HCT116 (cell line): ENCODE measurements around the gene ETFA. TPM values are rescaled to one million over a fixed set of nuclear protein-coding genes. Genes with fewer than 3 reads are reported as not detected.

Experiments
- ATAC-seq: fragments of 200-7000 bp; cut with Tn5 transposase; 2 replicates; pipeline ENCODE4 v1.9.1; 2020; ENCODE audit warnings: mild to moderate bottlenecking, moderate library complexity
- BruUV-seq: library from RNA; stranded (reverse); fragments of 400-500 nt; replicated peaks from 2 replicates; lab custom pipeline; 2021; lab: Mats Ljungman, UMichigan
- CTCF ChIA-PET: fragments of 300-600 bp; sonication (Branson Sonifier 250); formaldehyde crosslinking; loops from one replicate; lab custom pipeline; 2021; ENCODE audit warnings: antibody characterized with exemption; lab: Charles Lee
- POLR2A ChIA-PET: fragments of 300-600, 350-600 bp; sonication (Branson Sonifier 250); formaldehyde crosslinking; loops from one replicate; lab custom pipeline; 2021; ENCODE audit warnings: antibody characterized with exemption; lab: Charles Lee
- RAD21 ChIA-PET, 2 experiments: fragments of 300-600 bp; sonication (Branson Sonifier 250); formaldehyde crosslinking; loops; one replicate each; lab custom pipeline; 2023; ENCODE audit warnings: low total read pairs in 2 of 2; ENCODE audit not compliant: uncharacterized antibody in 2 of 2, unreplicated experiment in 2 of 2, low non-redundant PET in 1 of 2; lab: Charles Lee
- DNase-seq: peaks from one replicate; pipeline ENCODE4 v3.0.0-alpha.2; 2010; ENCODE audit warnings: low read depth, low spot score
- H2AFZ ChIP-seq: fragments of 200-600 bp; shearing (Covaris generic), sonication (generic); 2 replicates; pipeline ENCODE4 v1.6.1; 2017; ENCODE audit warnings: low read depth, mixed run types, mixed read lengths, antibody characterized with exemption, low read length; ENCODE audit not compliant: poor library complexity, severe bottlenecking
- H3K27ac ChIP-seq: 2 replicates; pipeline ENCODE4 v1.5.1; 2012; ENCODE audit warnings: low read depth, low read length
- H3K27me3 ChIP-seq: fragments of 200-600 bp; sonication (generic); 2 replicates; pipeline ENCODE4 v1.6.1; 2016; ENCODE audit warnings: mixed run types, low read length, mixed read lengths; ENCODE audit not compliant: insufficient read depth
- H3K36me3 ChIP-seq, 2 experiments: fragments of 200-500 bp in 1 of 2; fragments of 200-600 bp in 1 of 2; sonication (Bioruptor generic) in 1 of 2; sonication (generic) in 1 of 2; 2 replicates each; pipeline versions ENCODE4 v1.5.1 to v1.6.1; 2014 to 2016; ENCODE audit warnings: low read length in 2 of 2, inconsistent platforms in 1 of 2, mixed read lengths in 1 of 2, mixed run types in 1 of 2; ENCODE audit not compliant: insufficient read depth in 2 of 2, control insufficient read depth in 1 of 2
- H3K4me1 ChIP-seq, 2 experiments: fragments of 200-600 bp in 1 of 2; sonication (generic) in 1 of 2; 2 replicates each; pipeline versions ENCODE4 v1.5.1 to v1.6.1; 2012 to 2017; ENCODE audit warnings: low read length in 2 of 2, inconsistent platforms in 1 of 2, mild to moderate bottlenecking in 1 of 2, mixed read lengths in 1 of 2, mixed run types in 1 of 2, moderate library complexity in 1 of 2; ENCODE audit not compliant: insufficient read depth in 2 of 2, control insufficient read depth in 1 of 2
- H3K4me2 ChIP-seq: fragments of 200-600 bp; sonication (generic); 2 replicates; pipeline ENCODE4 v1.6.1; 2017; ENCODE audit warnings: mixed run types, low read length, mixed read lengths
- H3K4me3 ChIP-seq, 2 experiments: fragments of 200-600 bp in 1 of 2; sonication (generic) in 1 of 2; replicated peaks in 1 of 2; 2 replicates each; pipeline ENCODE4 v1.5.1; 2011 to 2016; ENCODE audit warnings: low read length in 2 of 2, control low read depth in 1 of 2, low read depth in 1 of 2, mild to moderate bottlenecking in 1 of 2, mixed read lengths in 1 of 2, mixed run types in 1 of 2
- H3K79me2 ChIP-seq: fragments of 200-600 bp; sonication (generic); 2 replicates; pipeline ENCODE4 v1.6.1; 2017; ENCODE audit warnings: mild to moderate bottlenecking, mixed run types, low read length, moderate library complexity, mixed read lengths; ENCODE audit not compliant: insufficient read depth
- H3K9ac ChIP-seq: fragments of 200-600 bp; sonication (generic); 2 replicates; pipeline ENCODE4 v1.6.1; 2016; ENCODE audit warnings: low read length, mixed read lengths
- H3K9me2 ChIP-seq: fragments of 200-600 bp; sonication (generic), shearing (Covaris generic); 2 replicates; pipeline ENCODE4 v1.6.1; 2017; ENCODE audit warnings: mixed run types, mild to moderate bottlenecking, moderate library complexity; ENCODE audit not compliant: insufficient read depth
- H3K9me3 ChIP-seq, 2 experiments: fragments of 200-500 bp in 1 of 2; fragments of 200-600 bp in 1 of 2; sonication (Bioruptor generic) in 1 of 2; sonication (generic) in 1 of 2; 2 replicates each; pipeline ENCODE4 v1.6.1; 2014 to 2017; ENCODE audit warnings: low read length in 2 of 2, mixed read lengths in 2 of 2, inconsistent platforms in 1 of 2, low read depth in 1 of 2, mild to moderate bottlenecking in 1 of 2, mixed run types in 1 of 2, moderate library complexity in 1 of 2; ENCODE audit not compliant: control insufficient read depth in 1 of 2, insufficient read depth in 1 of 2
- H4K20me1 ChIP-seq: fragments of 200-600 bp; sonication (generic), shearing (Covaris generic); 2 replicates; pipeline ENCODE4 v1.6.1; 2017; ENCODE audit warnings: mixed run types, mild to moderate bottlenecking, moderate library complexity; ENCODE audit not compliant: insufficient read depth
- FOSL1 ChIP-seq: IDR thresholded peaks from 2 replicates; pipeline ENCODE4 v1.6.1; 2012; ENCODE audit warnings: low read depth
- POLR2AphosphoS5 ChIP-seq: IDR thresholded peaks from 2 replicates; pipeline ENCODE4 v1.6.1; 2011; ENCODE audit warnings: mild to moderate bottlenecking, low read depth, low read length, moderate library complexity
- RAD21 ChIP-seq: IDR thresholded peaks from 2 replicates; pipeline ENCODE4 v1.6.1; 2012; ENCODE audit warnings: low read depth, mild to moderate bottlenecking
- SRF ChIP-seq: IDR thresholded peaks from 2 replicates; pipeline ENCODE4 v1.6.1; 2012; ENCODE audit warnings: low read depth
- YY1 ChIP-seq: IDR thresholded peaks from 2 replicates; pipeline ENCODE4 v1.6.1; 2011; ENCODE audit warnings: low read length, low read depth, moderate library complexity, mild to moderate bottlenecking; ENCODE audit not compliant: insufficient replicate concordance; ENCODE audit errors: extremely low read depth
- ZNF274 ChIP-seq: fragments of 200-500 bp; sonication (Bioruptor generic); IDR thresholded peaks from 2 replicates; pipeline ENCODE4 v1.6.1; 2014; ENCODE audit warnings: mild to moderate bottlenecking, low read depth, low read length, inconsistent platforms
- intact Hi-C: fragments of 100-400 bp; cut with micrococcal nuclease; formaldehyde crosslinking; loops from 2 replicates; pipeline ENCODE4 v1.10.0; 2022
- total RNA-seq: library from RNA; stranded (reverse); gene quantifications from one replicate; pipeline ENCODE4 v1.2.1, GENCODE V29; 2021; ENCODE audit not compliant: unreplicated experiment

ETFA gene
- total RNA-seq, 1 experiment from 2014 or later = 144 TPM

DNA sequence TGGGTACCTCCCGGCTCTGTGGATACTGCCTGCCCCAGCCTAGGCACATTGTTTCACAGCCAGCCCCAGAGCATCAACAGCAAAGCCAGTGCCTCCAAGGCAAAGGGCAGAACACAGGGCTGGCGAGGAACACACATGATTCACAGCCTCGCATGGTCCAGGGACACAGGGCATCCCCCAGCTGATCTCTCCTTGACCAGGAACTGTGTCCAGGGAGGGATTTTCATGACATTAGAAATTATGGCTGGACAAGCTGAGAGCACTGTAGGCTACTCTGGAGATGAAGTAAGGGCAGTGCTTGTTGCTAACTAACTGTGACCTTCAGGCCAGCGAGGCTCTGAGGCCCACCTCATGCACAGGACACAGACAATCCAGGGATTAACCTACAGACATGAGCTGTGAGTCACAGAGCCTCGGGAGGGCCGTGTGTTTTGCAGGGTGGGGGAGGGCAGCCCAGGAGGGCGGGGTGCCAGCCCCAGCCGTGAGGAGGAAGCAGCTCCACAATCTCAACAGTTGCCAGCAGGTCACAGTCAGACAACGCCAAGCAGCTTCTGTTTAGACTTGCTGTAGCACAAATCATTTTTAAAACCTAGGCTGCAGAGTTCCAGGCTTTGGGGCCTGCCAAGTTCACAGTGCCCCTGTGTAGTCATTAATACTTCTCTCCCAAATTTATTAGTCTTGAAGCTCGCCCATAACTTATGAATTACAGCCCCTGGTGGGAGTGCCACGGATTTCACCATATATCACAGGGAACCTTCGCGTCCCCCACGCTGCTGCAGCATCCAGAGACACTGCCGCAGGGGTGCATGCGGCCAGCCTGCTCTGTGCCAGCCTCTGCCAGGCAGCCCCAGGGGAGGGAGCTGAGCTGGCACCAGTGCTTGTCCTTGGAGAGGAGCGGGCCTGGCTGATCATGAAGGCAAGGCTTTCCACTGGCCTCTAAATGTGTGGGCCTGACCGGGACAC lies 114.7 kb downstream of the ETFA start:
- intact Hi-C loops = no loop called here
- ChIA-PET CTCF (interaction anchor here (0.8 to 1.5 kb wide), 4 partner anchors 11 to 134 kb away, joined by 4 to 13 read pairs (median 4); no protein-coding TSS in a partner anchor), POLR2A (interaction anchor here (1.0 kb wide), 1 partner anchor 140 kb away, joined by 8 read pairs; the partner anchor contains the start of gene ISL2), RAD21 (interaction anchor here in 1 of 2 experiments (0.6 kb wide), 1 partner anchor 108 kb away, joined by 4 read pairs; no protein-coding TSS in a partner anchor)
- peaks cover 52 to 59% of the 10 kb centered on the region in 2 experiments for H3K4me1 ChIP-seq
- TF ChIP-seq SRF (no peak), POLR2AphosphoS5 (peak; percentile 44), RAD21 (no peak), FOSL1 (no peak), ZNF274 (no peak), YY1 (no peak)
- no peaks in the 10 kb centered on the region for H4K20me1 ChIP-seq
- H3K4me2 ChIP-seq = peak overlapping the region; percentile 77
- peak overlapping the region; percentile 62 for H3K27ac ChIP-seq
- no peaks in the 10 kb centered on the region for H3K36me3 ChIP-seq
- ATAC-seq (peak; percentile 71), DNase-seq (peak; percentile 36)
- no peaks in the 10 kb centered on the region for H3K9me2 ChIP-seq
- no TSS peak for BruUV-seq
- no peaks in the 10 kb centered on the region for H3K27me3 ChIP-seq
- peak overlapping the region; percentile 39 for H3K9ac ChIP-seq
- peak overlapping the region in 1 of 2 experiments; percentile 29; a peak in 2 of 4 replicates for H3K4me3 ChIP-seq
- no peaks in the 10 kb centered on the region for H3K9me3 ChIP-seq
- no peak overlapping the region for H2AFZ ChIP-seq
- H3K79me2 ChIP-seq = no peaks in the 10 kb centered on the region
